ENCODE measurements around the gene FOXC2. TPM values are rescaled to one million over a fixed set of nuclear protein-coding genes. Genes with fewer than 3 reads are reported as not detected.

FOXC2 gene
- total and polyA plus RNA-seq, 2 experiments from 2014 or later, result 1.2 to 2.5 TPM

GRCh38 chr16:86538196-86538780, 28.3 kb upstream of the FOXC2 start:
- H3K27me3 ChIP-seq (replicated peaks; ENCODE audit: insufficient read depth), result no peaks in the 10 kb centered on the region
- H4K20me1 ChIP-seq (ENCODE audit: insufficient read depth), result no peaks in the 10 kb centered on the region
- no peaks in the 10 kb centered on the region for H3F3A ChIP-seq (ENCODE audit: insufficient read depth)
- no peaks in the 10 kb centered on the region for H3K79me2 ChIP-seq (ENCODE audit: insufficient read depth)
- 85 to 86% methylated on average over 17 of the region's 17 CpGs for WGBS, 2 experiments (ENCODE audit: low coverage in 1 of 2, low lambda C conversion rate in 2 of 2, missing lambda C conversion rate in 2 of 2)
- no peak for DNase-seq
- no peak overlapping the region for H3K4me2 ChIP-seq (ENCODE audit: unreplicated experiment)
- no peak overlapping the region for H2AFZ ChIP-seq
- no peak overlapping the region for H3K4me3 ChIP-seq
- H3K9ac ChIP-seq, result no peak overlapping the region
- TF ChIP-seq EZH2phosphoT487 (IDR thresholded peaks at IDR 0.05; ENCODE audit: insufficient read depth, low read depth) (no peak), EZH2 (IDR thresholded peaks at IDR 0.05; ENCODE audit: insufficient read depth, poor library complexity, severe bottlenecking) (no peak)
- peaks cover 24% of the 10 kb centered on the region; the same call in 1 of the 2 replicates for H3K36me3 ChIP-seq (ENCODE audit: low read depth)
- H3K27ac ChIP-seq, result no peak overlapping the region
- H3K9me2 ChIP-seq (ENCODE audit: insufficient read depth), result no peaks in the 10 kb centered on the region
- in situ Hi-C loops (cut with MboI), result no loop called here
- H3K4me1 ChIP-seq (ENCODE audit: insufficient read depth), result no peaks in the 10 kb centered on the region
- no peaks in the 10 kb centered on the region for H3K9me3 ChIP-seq (ENCODE audit: low read depth)

- Histone ChIP-seq H3K9me2 (ENCODE audit: insufficient read depth) (no peaks in the 10 kb centered on the region), H3F3A (ENCODE audit: insufficient read depth) (no peaks in the 10 kb centered on the region), H3K9ac (no peak overlapping the region), H3K4me2 (ENCODE audit: unreplicated experiment) (no peak overlapping the region), H3K27me3 (replicated peaks; ENCODE audit: insufficient read depth) (no peaks in the 10 kb centered on the region), H3K27ac (no peak overlapping the region), H3K4me1 (ENCODE audit: insufficient read depth) (no peaks in the 10 kb centered on the region), H3K9me3 (ENCODE audit: low read depth) (no peaks in the 10 kb centered on the region), H3K4me3 (no peak overlapping the region), H3K36me3 (ENCODE audit: low read depth) (peaks cover 24% of the 10 kb centered on the region; the same call in 1 of the 2 replicates), H4K20me1 (ENCODE audit: insufficient read depth) (no peaks in the 10 kb centered on the region), H3K79me2 (ENCODE audit: insufficient read depth) (no peaks in the 10 kb centered on the region), H2AFZ (no peak overlapping the region)
- no peak for TF ChIP-seq EZH2 (IDR thresholded peaks at IDR 0.05; ENCODE audit: insufficient read depth, poor library complexity, severe bottlenecking)
- in situ Hi-C loops (cut with MboI), result no loop called here
- 90 to 92% methylated on average over 6 of the region's 6 CpGs for WGBS, 2 experiments (ENCODE audit: low coverage in 1 of 2, low lambda C conversion rate in 2 of 2, missing lambda C conversion rate in 2 of 2)
- DNase-seq, result no peak
Measured at GRCh38 chr16:86540894-86541293, 25.7 kb upstream of the FOXC2 start.

DNA sequence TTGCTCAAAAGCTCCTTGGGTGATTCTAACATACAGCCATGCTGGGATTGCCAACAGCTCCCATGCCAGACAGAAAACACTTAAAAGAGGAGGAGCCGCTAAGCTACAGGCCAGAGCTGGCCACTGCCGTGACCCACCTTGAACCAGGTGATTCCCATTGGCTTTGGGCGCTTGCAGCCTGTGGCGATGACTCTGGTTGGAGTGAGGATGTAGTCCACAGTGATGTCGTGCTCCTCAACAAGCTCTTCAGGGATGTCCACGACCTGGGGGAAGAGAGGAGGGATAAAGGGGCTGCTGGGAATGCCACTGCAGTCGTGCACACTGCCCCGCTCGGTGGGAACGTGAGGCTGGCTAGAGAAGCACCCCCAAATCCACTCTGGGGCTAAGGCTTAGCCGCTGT, 25.1 kb upstream of the FOXC2 start:
- Histone ChIP-seq H3K4me3 (no peak overlapping the region), H3F3A (ENCODE audit: insufficient read depth) (no peaks in the 10 kb centered on the region), H3K27me3 (replicated peaks; ENCODE audit: insufficient read depth) (no peaks in the 10 kb centered on the region), H3K79me2 (ENCODE audit: insufficient read depth) (no peaks in the 10 kb centered on the region), H3K4me2 (ENCODE audit: unreplicated experiment) (no peak overlapping the region), H3K9me2 (ENCODE audit: insufficient read depth) (no peaks in the 10 kb centered on the region), H3K36me3 (ENCODE audit: low read depth) (peaks cover 24% of the 10 kb centered on the region; the same call in 1 of the 2 replicates), H2AFZ (no peak overlapping the region), H4K20me1 (ENCODE audit: insufficient read depth) (no peaks in the 10 kb centered on the region), H3K4me1 (ENCODE audit: insufficient read depth) (no peaks in the 10 kb centered on the region), H3K9ac (no peak overlapping the region), H3K9me3 (ENCODE audit: low read depth) (no peaks in the 10 kb centered on the region), H3K27ac (no peak overlapping the region)
- TF ChIP-seq EZH2phosphoT487 (IDR thresholded peaks at IDR 0.05; ENCODE audit: insufficient read depth, low read depth) (no peak), EZH2 (IDR thresholded peaks at IDR 0.05; ENCODE audit: insufficient read depth, poor library complexity, severe bottlenecking) (no peak)
- DNase-seq, result no peak
- WGBS, 2 experiments (ENCODE audit: low coverage in 1 of 2, low lambda C conversion rate in 2 of 2, missing lambda C conversion rate in 2 of 2), result 92 to 93% methylated on average over 10 to 11 of the region's 11 CpGs
- in situ Hi-C loops (cut with MboI), result no loop called here

GRCh38 chr16:86542756-86543750, 23.6 kb upstream of the FOXC2 start:
- no peak overlapping the region for H3K27ac ChIP-seq
- peaks cover 24% of the 10 kb centered on the region; the same call in 1 of the 2 replicates for H3K36me3 ChIP-seq (ENCODE audit: low read depth)
- 93 to 94% methylated on average over 21 of the region's 21 CpGs for WGBS, 2 experiments (ENCODE audit: low coverage in 1 of 2, low lambda C conversion rate in 2 of 2, missing lambda C conversion rate in 2 of 2)
- H3K9me3 ChIP-seq (ENCODE audit: low read depth), result no peaks in the 10 kb centered on the region
- no peaks in the 10 kb centered on the region for H3F3A ChIP-seq (ENCODE audit: insufficient read depth)
- no peak overlapping the region for H3K9ac ChIP-seq
- no peaks in the 10 kb centered on the region for H3K27me3 ChIP-seq (replicated peaks; ENCODE audit: insufficient read depth)
- H3K4me2 ChIP-seq (ENCODE audit: unreplicated experiment), result no peak overlapping the region
- no peaks in the 10 kb centered on the region for H3K79me2 ChIP-seq (ENCODE audit: insufficient read depth)
- H3K4me3 ChIP-seq, result no peak overlapping the region
- no peaks in the 10 kb centered on the region for H3K9me2 ChIP-seq (ENCODE audit: insufficient read depth)
- in situ Hi-C loops (cut with MboI), result no loop called here
- TF ChIP-seq EZH2 (IDR thresholded peaks at IDR 0.05; ENCODE audit: insufficient read depth, poor library complexity, severe bottlenecking) (no peak), EZH2phosphoT487 (IDR thresholded peaks at IDR 0.05; ENCODE audit: insufficient read depth, low read depth) (no peak)
- no peak for DNase-seq
- H3K4me1 ChIP-seq (ENCODE audit: insufficient read depth), result no peaks in the 10 kb centered on the region
- H2AFZ ChIP-seq, result no peak overlapping the region
- no peaks in the 10 kb centered on the region for H4K20me1 ChIP-seq (ENCODE audit: insufficient read depth)

Measured in GM23248 (cell line).